SU-DHL-6 (cell line): ENCODE measurements around the gene TMEM120A.
"Not testable (repeated sequence)": the region's sequence is repeated elsewhere in the genome, so short reads cannot be mapped to it uniquely, and the experiment has no call there.

Experiments used
- CTCF ChIP-seq: fragments of 200-600 bp; sonication (generic); IDR thresholded peaks from one replicate; pipeline ENCODE4 v1.5.1; 2017; ENCODE audit warnings: antibody characterized with exemption, mild to moderate bottlenecking, low read length, moderate library complexity; ENCODE audit not compliant: insufficient read depth, poor library complexity, severe bottlenecking
- EZH2phosphoT487 ChIP-seq: fragments of 200-600 bp; sonication (generic), shearing (Covaris generic); conservative IDR thresholded peaks from 2 replicates; pipeline ENCODE4 v1.6.1; 2018; ENCODE audit warnings: mild to moderate bottlenecking, antibody characterized with exemption, low read length, moderate library complexity, mixed read lengths

- TF ChIP-seq CTCF, EZH2phosphoT487: not testable (repeated sequence)
Observed at GRCh38 chr7:76029682-76030081, 35.3 kb upstream of the TMEM120A start.
